DND-41 (cell line): ENCODE measurements around the gene ZNF275.

Experiments
- ATAC-seq: fragments of 200-7000 bp; cut with Tn5 transposase; 3 replicates; pipeline ENCODE4 v1.9.1; 2021; ENCODE audit warnings: low read depth; ENCODE audit not compliant: insufficient read depth
- DNase-seq: peaks from one replicate; pipeline ENCODE4 v3.0.0-alpha.2; 2020
- H2AFZ ChIP-seq: 2 replicates; pipeline ENCODE4 v1.6.0; 2012; ENCODE audit warnings: low read depth, low read length
- H3K27ac ChIP-seq: 2 replicates; pipeline ENCODE4 v1.5.1; 2012; ENCODE audit warnings: low read length, inconsistent platforms
- H3K27me3 ChIP-seq: fragments of 200-600 bp; sonication (generic); 2 replicates; pipeline ENCODE4 v1.6.0; 2012; ENCODE audit warnings: low read length, mild to moderate bottlenecking, inconsistent platforms; ENCODE audit not compliant: insufficient read depth, poor library complexity
- H3K36me3 ChIP-seq: 2 replicates; pipeline ENCODE4 v1.5.1; 2012; ENCODE audit warnings: low read length, inconsistent platforms; ENCODE audit not compliant: insufficient read depth
- H3K4me1 ChIP-seq: 2 replicates; pipeline ENCODE4 v1.5.1; 2012; ENCODE audit warnings: mild to moderate bottlenecking, low read length; ENCODE audit not compliant: insufficient read depth
- H3K4me2 ChIP-seq: 2 replicates; pipeline ENCODE4 v1.6.0; 2012; ENCODE audit warnings: mild to moderate bottlenecking, moderate library complexity, low read length, inconsistent platforms; ENCODE audit not compliant: insufficient read depth
- H3K4me3 ChIP-seq, 2 experiments: fragments of 200-600 bp in 1 of 2; shearing (Covaris generic) in 1 of 2; 2 replicates each; pipeline ENCODE4 v1.5.1; 2012 to 2016; ENCODE audit warnings: inconsistent platforms in 2 of 2, low read length in 2 of 2, mild to moderate bottlenecking in 2 of 2, low read depth in 1 of 2, moderate library complexity in 1 of 2
- H3K79me2 ChIP-seq: 2 replicates; pipeline ENCODE4 v1.6.0; 2012; ENCODE audit warnings: low read length, inconsistent platforms; ENCODE audit not compliant: insufficient read depth
- H3K9ac ChIP-seq: 2 replicates; pipeline ENCODE4 v1.6.0; 2012; ENCODE audit warnings: low read depth, mild to moderate bottlenecking, inconsistent platforms, low read length, moderate library complexity
- H3K9me3 ChIP-seq: 2 replicates; pipeline ENCODE4 v1.5.1; 2012; ENCODE audit warnings: low read length, moderate library complexity, mild to moderate bottlenecking, inconsistent platforms; ENCODE audit not compliant: insufficient read depth, severe bottlenecking
- H4K20me1 ChIP-seq: 2 replicates; pipeline ENCODE4 v1.6.0; 2012; ENCODE audit warnings: low read length; ENCODE audit not compliant: insufficient read depth
- EZH2 ChIP-seq: IDR thresholded peaks from 3 replicates; pipeline ENCODE4 v1.6.1; 2012; ENCODE audit warnings: borderline replicate concordance, low read depth, mild to moderate bottlenecking, moderate library complexity, low read length, inconsistent platforms; ENCODE audit not compliant: severe bottlenecking
- TF ChIP-seq, protein P1 (sequence below): IDR thresholded peaks from 2 replicates; pipeline ENCODE4 v1.5.1; 2012; ENCODE audit warnings: borderline replicate concordance, low read length, moderate library complexity, mild to moderate bottlenecking; ENCODE audit not compliant: poor library complexity, severe bottlenecking; ENCODE audit errors: extremely low read depth

ZNF275 gene

DNA sequence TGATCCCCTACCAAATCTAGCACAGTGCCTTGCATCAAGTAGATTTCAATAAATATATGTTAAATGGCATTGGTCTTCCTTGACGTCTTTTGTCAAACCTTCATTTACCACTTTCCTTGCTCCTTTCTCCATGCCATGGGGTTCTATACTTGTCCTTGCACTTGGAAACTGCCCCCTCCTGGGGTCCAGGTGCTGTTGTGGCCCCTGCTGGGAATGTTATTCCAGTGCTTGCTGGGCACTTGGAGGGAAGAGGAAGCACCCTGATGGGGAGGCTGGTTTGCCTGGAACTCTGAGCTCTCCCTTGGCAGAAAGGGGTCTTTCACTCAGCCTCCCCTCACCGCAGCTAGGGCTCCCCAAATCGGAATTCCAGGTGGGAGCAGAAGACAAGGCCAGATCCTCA, 18.9 kb downstream of the ZNF275 start:
- no peaks in the 10 kb centered on the region for H3K4me1 ChIP-seq
- H2AFZ ChIP-seq = no peak overlapping the region
- TF ChIP-seq, protein P1, sequence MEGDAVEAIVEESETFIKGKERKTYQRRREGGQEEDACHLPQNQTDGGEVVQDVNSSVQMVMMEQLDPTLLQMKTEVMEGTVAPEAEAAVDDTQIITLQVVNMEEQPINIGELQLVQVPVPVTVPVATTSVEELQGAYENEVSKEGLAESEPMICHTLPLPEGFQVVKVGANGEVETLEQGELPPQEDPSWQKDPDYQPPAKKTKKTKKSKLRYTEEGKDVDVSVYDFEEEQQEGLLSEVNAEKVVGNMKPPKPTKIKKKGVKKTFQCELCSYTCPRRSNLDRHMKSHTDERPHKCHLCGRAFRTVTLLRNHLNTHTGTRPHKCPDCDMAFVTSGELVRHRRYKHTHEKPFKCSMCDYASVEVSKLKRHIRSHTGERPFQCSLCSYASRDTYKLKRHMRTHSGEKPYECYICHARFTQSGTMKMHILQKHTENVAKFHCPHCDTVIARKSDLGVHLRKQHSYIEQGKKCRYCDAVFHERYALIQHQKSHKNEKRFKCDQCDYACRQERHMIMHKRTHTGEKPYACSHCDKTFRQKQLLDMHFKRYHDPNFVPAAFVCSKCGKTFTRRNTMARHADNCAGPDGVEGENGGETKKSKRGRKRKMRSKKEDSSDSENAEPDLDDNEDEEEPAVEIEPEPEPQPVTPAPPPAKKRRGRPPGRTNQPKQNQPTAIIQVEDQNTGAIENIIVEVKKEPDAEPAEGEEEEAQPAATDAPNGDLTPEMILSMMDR = no peak
- no peak for TF ChIP-seq EZH2
- H4K20me1 ChIP-seq = no peaks in the 10 kb centered on the region
- DNase-seq = no peak
- H3K9ac ChIP-seq = no peak overlapping the region
- H3K9me3 ChIP-seq = no peaks in the 10 kb centered on the region
- ATAC-seq = no peak
- H3K79me2 ChIP-seq = no peaks in the 10 kb centered on the region
- H3K27me3 ChIP-seq = no peaks in the 10 kb centered on the region
- H3K27ac ChIP-seq = no peak overlapping the region
- peaks cover 16% of the 10 kb centered on the region for H3K36me3 ChIP-seq
- no peak overlapping the region for H3K4me2 ChIP-seq
- H3K4me3 ChIP-seq = no peak overlapping the region

DNA sequence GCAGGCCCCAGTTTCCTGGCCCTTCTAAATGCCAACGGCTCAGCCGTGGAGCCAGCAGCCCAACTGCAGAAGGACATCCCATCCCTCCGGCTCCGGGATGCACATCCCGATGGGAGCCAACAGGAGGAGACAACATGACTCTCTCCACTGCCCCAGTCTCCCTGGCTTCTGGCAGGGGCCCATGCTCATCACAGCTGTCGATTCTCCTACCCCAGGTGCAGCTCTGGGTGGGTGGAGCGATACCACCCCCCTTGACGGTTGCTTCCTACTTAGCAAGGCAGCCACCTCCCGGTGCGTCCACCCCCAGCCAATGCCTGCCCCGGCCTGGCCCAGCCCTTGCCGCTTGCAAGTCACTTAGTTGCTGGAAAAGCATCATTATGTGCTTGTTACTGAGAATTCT, 19.5 kb downstream of the ZNF275 start:
- Histone ChIP-seq H3K36me3 (peaks cover 13% of the 10 kb centered on the region), H2AFZ (no peak overlapping the region), H3K4me1 (no peaks in the 10 kb centered on the region), H3K79me2 (no peaks in the 10 kb centered on the region), H4K20me1 (no peaks in the 10 kb centered on the region), H3K27ac (no peak overlapping the region), H3K9ac (no peak overlapping the region), H3K4me2 (no peak overlapping the region), H3K9me3 (no peaks in the 10 kb centered on the region), H3K27me3 (no peaks in the 10 kb centered on the region), H3K4me3 (no peak overlapping the region)
- ATAC-seq (no peak), DNase-seq (no peak)
- TF ChIP-seq, protein P1 = no peak
- no peak for TF ChIP-seq EZH2

DNA sequence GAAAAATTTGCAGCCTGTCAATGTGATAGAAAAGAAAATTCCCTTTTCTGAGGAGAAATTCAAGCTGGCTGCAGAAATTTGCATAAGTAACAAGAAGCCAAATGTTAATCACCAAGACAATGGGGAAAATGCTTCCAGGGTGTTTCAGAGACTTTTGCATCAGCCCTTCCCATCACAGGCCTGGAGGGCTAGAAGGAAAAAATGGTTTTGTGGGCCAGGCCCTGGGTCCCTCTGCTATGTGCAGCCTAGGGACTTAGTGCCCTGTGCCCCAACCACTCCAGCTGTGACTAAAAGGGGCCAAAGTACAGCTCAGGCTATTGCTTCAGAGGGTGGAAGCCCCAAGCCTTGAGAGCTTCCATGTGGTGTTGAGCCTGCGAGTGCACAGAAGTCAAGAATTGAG, 23.9 kb downstream of the ZNF275 start:
- DNase-seq = no peak
- Histone ChIP-seq H3K9ac (no peak overlapping the region), H3K4me1 (no peaks in the 10 kb centered on the region), H4K20me1 (no peaks in the 10 kb centered on the region), H3K4me3 (no peak overlapping the region), H3K36me3 (no peaks in the 10 kb centered on the region), H3K27me3 (no peaks in the 10 kb centered on the region), H3K9me3 (no peaks in the 10 kb centered on the region), H2AFZ (no peak overlapping the region), H3K27ac (no peak overlapping the region), H3K4me2 (no peak overlapping the region), H3K79me2 (no peaks in the 10 kb centered on the region)
- no peak for TF ChIP-seq EZH2
- TF ChIP-seq, protein P1 = no peak
- ATAC-seq = no peak

DNA sequence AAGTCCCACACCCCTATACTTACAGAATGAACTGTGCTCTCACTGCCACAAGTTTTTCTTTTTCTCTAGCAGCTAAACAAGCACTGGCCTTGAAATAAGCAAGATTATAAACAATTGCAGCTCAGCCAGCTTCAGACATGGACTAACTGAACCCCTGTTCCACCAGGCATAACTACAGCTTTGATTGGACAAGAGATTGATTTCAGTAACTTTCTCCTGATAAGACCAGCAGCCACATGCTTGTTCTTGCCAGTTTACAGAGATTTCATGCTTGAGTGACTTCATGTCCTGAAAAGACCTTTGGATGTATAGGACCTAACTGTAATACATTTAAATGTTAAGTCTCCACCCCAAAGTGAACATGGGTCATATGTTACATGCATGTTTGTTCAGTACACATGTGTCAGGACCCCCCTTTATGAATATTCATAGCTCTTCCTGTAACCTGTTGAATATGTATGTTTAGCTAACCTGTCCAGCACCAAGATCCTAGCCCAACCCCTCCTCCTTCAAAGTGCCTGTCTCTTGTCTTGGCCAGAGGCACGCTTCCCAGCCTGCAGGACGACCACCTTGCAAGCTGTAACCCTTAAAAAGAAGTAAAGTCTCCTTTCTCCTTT, 27.9 kb downstream of the ZNF275 start:
- DNase-seq (no peak), ATAC-seq (no peak)
- no peak overlapping the region for H3K4me3 ChIP-seq
- no peak overlapping the region for H3K27ac ChIP-seq
- H4K20me1 ChIP-seq = no peaks in the 10 kb centered on the region
- H2AFZ ChIP-seq = no peak overlapping the region
- H3K4me1 ChIP-seq = no peaks in the 10 kb centered on the region
- no peaks in the 10 kb centered on the region for H3K27me3 ChIP-seq
- H3K79me2 ChIP-seq = no peaks in the 10 kb centered on the region
- no peak for TF ChIP-seq EZH2
- TF ChIP-seq, protein P1 = no peak
- no peaks in the 10 kb centered on the region for H3K36me3 ChIP-seq
- no peaks in the 10 kb centered on the region for H3K9me3 ChIP-seq
- no peak overlapping the region for H3K4me2 ChIP-seq
- H3K9ac ChIP-seq = no peak overlapping the region
